Right hindlimb (tissue), 1 donor: ENCODE results near the gene HSP90B1.

ENCODE experiments used
- DNase-seq: peaks from one replicate; pipeline ENCODE4 v3.0.0-alpha.2; 2018

Gene HSP90B1

GRCh38 chr12:103978384-103978982 is 48.3 kb downstream of the HSP90B1 start:
- DNase-seq, result no peak

- no peak for DNase-seq
Observed at GRCh38 chr12:103986829-103987228, 56.6 kb downstream of the HSP90B1 start.

- peak; percentile 75 for DNase-seq
Observed at GRCh38 chr12:103994235-103994634, 64.0 kb downstream of the HSP90B1 start.

GRCh38 chr12:103996595-103996994 is 66.4 kb downstream of the HSP90B1 start:
- DNase-seq, result no peak

- DNase-seq, result no peak
Observed at GRCh38 chr12:103997286-103997900, 67.2 kb downstream of the HSP90B1 start.
